HepG2 (cell line): ENCODE measurements around the gene HEMK1. TPM values are rescaled to one million over a fixed set of nuclear protein-coding genes. Genes with fewer than 3 reads are reported as not detected.
A peak's percentile ranks its signal among the peaks of the same experiment; 100 is the strongest.

Experiments used
- ATF5 ChIP-seq: sonication (generic); formaldehyde crosslinking; IDR thresholded peaks from 2 replicates; pipeline ENCODE4 v1.4.0; 2020; ENCODE audit warnings: mild to moderate bottlenecking, low read depth, missing genetic modification reagents
- CC2D1A ChIP-seq: sonication (generic); formaldehyde crosslinking; IDR thresholded peaks from 2 replicates; pipeline ENCODE4 v1.8.1; 2023; ENCODE audit warnings: mild to moderate bottlenecking, missing genetic modification reagents
- DR1 ChIP-seq: sonication (generic); formaldehyde crosslinking; IDR thresholded peaks from 2 replicates; pipeline ENCODE4 v1.8.0; 2021; ENCODE audit warnings: mild to moderate bottlenecking, missing genetic modification reagents, inconsistent platforms
- ESRRA ChIP-seq: sonication (generic); formaldehyde crosslinking; IDR thresholded peaks from 2 replicates; pipeline ENCODE4 v1.5.1; 2020; ENCODE audit warnings: mild to moderate bottlenecking, low read depth, missing genetic modification reagents
- FOXK1 ChIP-seq: sonication (generic); formaldehyde crosslinking; IDR thresholded peaks from 2 replicates; pipeline ENCODE4 v1.4.0; 2020; ENCODE audit warnings: low read depth, missing genetic modification reagents, borderline replicate concordance
- HNRNPH1 ChIP-seq: fragments of 200-400 bp; formaldehyde crosslinking; optimal IDR thresholded peaks from 2 replicates; pipeline ENCODE3; 2017; ENCODE audit warnings: mild to moderate bottlenecking, low read depth, low read length
- MAX ChIP-seq: IDR thresholded peaks from 2 replicates; pipeline ENCODE4 v1.6.1; 2012; ENCODE audit warnings: inconsistent platforms
- MAZ ChIP-seq, 2 experiments: sonication (generic) in 1 of 2; formaldehyde crosslinking in 1 of 2; IDR thresholded peaks; 2 replicates each; pipeline versions ENCODE4 v1.5.0 to v1.6.1; 2012 to 2020; ENCODE audit warnings: low read depth in 2 of 2, mild to moderate bottlenecking in 2 of 2, borderline replicate concordance in 1 of 2, improper control_type of control experiment in 1 of 2, low read length in 1 of 2, missing genetic modification reagents in 1 of 2, moderate library complexity in 1 of 2
- MBNL3 ChIP-seq: fragments of 250-450 bp; sonication (Bioruptor Pico); conservative IDR thresholded peaks from 2 replicates; pipeline ENCODE4 v1.8.0; 2022; ENCODE audit warnings: mild to moderate bottlenecking, inconsistent platforms
- MEIS1 ChIP-seq: sonication (generic); formaldehyde crosslinking; IDR thresholded peaks from 2 replicates; pipeline ENCODE4 v1.9.0; 2021; ENCODE audit warnings: mild to moderate bottlenecking, missing genetic modification reagents, moderate library complexity, borderline replicate concordance
- MTA1 ChIP-seq: sonication (generic); formaldehyde crosslinking; IDR thresholded peaks from 2 replicates; pipeline ENCODE4 v1.4.0; 2020; ENCODE audit warnings: missing genetic modification reagents, mild to moderate bottlenecking, borderline replicate concordance
- RARA ChIP-seq: IDR thresholded peaks from 2 replicates; pipeline ENCODE4 v1.6.1; 2016; ENCODE audit warnings: missing genetic modification reagents, missing compliant biosample characterization
- REST ChIP-seq, 2 experiments: IDR thresholded peaks; 2 replicates each; pipeline ENCODE4 v1.6.1; 2011 to 2012; ENCODE audit warnings: low read length in 2 of 2, borderline replicate concordance in 1 of 2, low read depth in 1 of 2, mild to moderate bottlenecking in 1 of 2, moderate library complexity in 1 of 2
- RFX5 ChIP-seq: IDR thresholded peaks from 2 replicates; pipeline ENCODE4 v1.6.1; 2011; ENCODE audit warnings: low read depth, low read length, improper control_type of control experiment
- ZBTB42 ChIP-seq: sonication (generic); formaldehyde crosslinking; IDR thresholded peaks from 2 replicates; pipeline ENCODE4 v1.5.0; 2020; ENCODE audit warnings: mild to moderate bottlenecking, missing genetic modification reagents
- ZMAT3 ChIP-seq: sonication (generic); formaldehyde crosslinking; conservative IDR thresholded peaks from 2 replicates; pipeline ENCODE4 v1.7.0; 2021; ENCODE audit warnings: missing genetic modification reagents
- ZNF124 ChIP-seq: sonication (generic); formaldehyde crosslinking; IDR thresholded peaks from 2 replicates; pipeline ENCODE4 v1.4.0; 2020; ENCODE audit warnings: missing genetic modification reagents
- ZNF329 ChIP-seq: sonication (generic); formaldehyde crosslinking; IDR thresholded peaks from 2 replicates; pipeline ENCODE4 v1.9.0; 2021; ENCODE audit warnings: low read depth, mild to moderate bottlenecking, missing genetic modification reagents
- ZNF607 ChIP-seq: sonication (generic); formaldehyde crosslinking; IDR thresholded peaks from 2 replicates; pipeline ENCODE4 v1.5.1; 2020; ENCODE audit warnings: missing genetic modification reagents, mild to moderate bottlenecking, borderline replicate concordance
- ZNF768 ChIP-seq: sonication (generic); formaldehyde crosslinking; IDR thresholded peaks from 2 replicates; pipeline ENCODE4 v1.4.0; 2020; ENCODE audit warnings: missing genetic modification reagents
- ZNF788 ChIP-seq: sonication (generic); formaldehyde crosslinking; IDR thresholded peaks from 2 replicates; pipeline ENCODE4 v1.5.0; 2020; ENCODE audit warnings: mild to moderate bottlenecking, missing genetic modification reagents, borderline replicate concordance
- ZNF792 ChIP-seq: IDR thresholded peaks from 2 replicates; pipeline ENCODE4 v1.6.1; 2016
- ZNF800 ChIP-seq: sonication (generic); formaldehyde crosslinking; IDR thresholded peaks from 2 replicates; pipeline ENCODE4 v1.4.0; 2020; ENCODE audit warnings: missing genetic modification reagents
- polyA plus RNA-seq, 8 experiments: library from polyadenylated mRNA; depleted of rRNA in 3 of 8; stranded (reverse) in 7 of 8; unstranded in 1 of 8; fragments of >200 nt; fragmentation: Illumina TruSeq in 4 of 8; extraction: Trizol in 4 of 8; gene quantifications; 2 replicates each; pipeline versions ENCODE4 v1.2.1 to v1.2.3, GENCODE V29; 2011 to 2016; ENCODE audit warnings: low read depth in 4 of 8, missing spikeins in 1 of 8, mixed read lengths in 1 of 8; ENCODE audit not compliant: insufficient read depth in 1 of 8
- total RNA-seq, 5 experiments: library from RNA; depleted of rRNA; stranded (reverse); fragments of >200 nt; fragmentation: Illumina TruSeq; extraction: Trizol; gene quantifications; 2 replicates each; pipeline ENCODE4 v1.2.3, GENCODE V29; 2016; ENCODE audit warnings: low read depth in 1 of 5

The HEMK1 gene
- total and polyA plus RNA-seq, 2 of the 13 experiments (the other 11 are each of a cell fraction or from before 2014, with no cell fraction given) = 9.8 to 12.6 TPM

- TF ChIP-seq ZBTB42 = no peak
- TF ChIP-seq ZMAT3 (CRISPR knock-in tag) = peak; percentile 93
- no peak for TF ChIP-seq ZNF792 (CRISPR knock-in tag)
- TF ChIP-seq HNRNPH1 = peak; percentile 21
- TF ChIP-seq ZNF768 = peak; percentile 86
- TF ChIP-seq CC2D1A (CRISPR knock-in tag) = no peak
- no peak for TF ChIP-seq MBNL3 (CRISPR knock-in tag)
- TF ChIP-seq MEIS1 (CRISPR knock-in tag) = no peak
- TF ChIP-seq ZNF800 (CRISPR knock-in tag) = no peak
- peak; percentile 50; the same call in 1 of the 2 replicates for TF ChIP-seq DR1
- TF ChIP-seq ZNF124 (CRISPR knock-in tag) = 0 out of 2 replicates have a peak, but pooled peaks have one; percentile 66
- TF ChIP-seq MAZ (IDR thresholded peaks at IDR 0.05; ENCODE audit: borderline replicate concordance, low read depth, low read length) = peak; percentile 28; the same call in 1 of the 2 replicates
- TF ChIP-seq MAZ (CRISPR knock-in tag; IDR thresholded peaks at IDR 0.05; ENCODE audit: low read depth) = no peak; the same call in 1 of the 2 replicates
- TF ChIP-seq FOXK1 (CRISPR knock-in tag) = no peak
- TF ChIP-seq MAX = peak; percentile 72
- peak; percentile 59 for TF ChIP-seq RARA (CRISPR knock-in tag)
- no peak for TF ChIP-seq ATF5 (CRISPR knock-in tag)
- TF ChIP-seq MTA1 (CRISPR knock-in tag) = peak; percentile 74; the same call in 1 of the 2 replicates
- no peak for TF ChIP-seq RFX5
- TF ChIP-seq REST (IDR thresholded peaks at IDR 0.05; ENCODE audit: borderline replicate concordance in 1 of 2, low read depth in 1 of 2, low read length in 2 of 2) = no peak
- TF ChIP-seq ZNF607 = no peak
- TF ChIP-seq ZNF788 (CRISPR knock-in tag) = no peak; the same call in 1 of the 2 replicates
- TF ChIP-seq ESRRA = peak; percentile 99
- peak; percentile 78; the same call in 1 of the 2 replicates for TF ChIP-seq ZNF329
Observed at GRCh38 chr3:50587806-50588758, 18.8 kb downstream of the HEMK1 start (continued).
